ENCODE measurements around the gene ZNF311.
"Not testable (repeated sequence)": the region's sequence is repeated elsewhere in the genome, so short reads cannot be mapped to it uniquely, and the experiment has no call there.

The ZNF311 gene

GRCh38 chr6:28969129-28969528 lies 36.0 kb downstream of the ZNF311 start:
- no peaks in the 10 kb centered on the region for H3K27me3 ChIP-seq (replicated peaks; ENCODE audit: control insufficient read depth, insufficient read depth, low read length)
- DNase-seq (ENCODE audit: extremely low read depth, insufficient read length), result no peak
- no peak for TF ChIP-seq CTCF (IDR thresholded peaks at IDR 0.05; ENCODE audit: insufficient read depth, low read length, poor library complexity, severe bottlenecking)
- no peak overlapping the region for H3K4me3 ChIP-seq (replicated peaks; ENCODE audit: low read depth, low read length)
- no peaks in the 10 kb centered on the region for H3K36me3 ChIP-seq (ENCODE audit: control insufficient read depth, insufficient read depth, low read length)

GRCh38 chr6:28968476-28968875 lies 36.6 kb downstream of the ZNF311 start:
- no peak for DNase-seq (ENCODE audit: extremely low read depth, insufficient read length)
- no peak overlapping the region for H3K4me3 ChIP-seq (replicated peaks; ENCODE audit: low read depth, low read length)
- no peak for TF ChIP-seq CTCF (IDR thresholded peaks at IDR 0.05; ENCODE audit: insufficient read depth, low read length, poor library complexity, severe bottlenecking)
- H3K27me3 ChIP-seq (replicated peaks; ENCODE audit: control insufficient read depth, insufficient read depth, low read length), result no peaks in the 10 kb centered on the region
- no peaks in the 10 kb centered on the region for H3K36me3 ChIP-seq (ENCODE audit: control insufficient read depth, insufficient read depth, low read length)

GRCh38 chr6:28965706-28966105 lies 39.4 kb downstream of the ZNF311 start:
- DNase-seq (ENCODE audit: extremely low read depth, insufficient read length), result no peak
- no peaks in the 10 kb centered on the region for H3K36me3 ChIP-seq (ENCODE audit: control insufficient read depth, insufficient read depth, low read length)
- TF ChIP-seq CTCF (IDR thresholded peaks at IDR 0.05; ENCODE audit: insufficient read depth, low read length, poor library complexity, severe bottlenecking), result no peak
- H3K27me3 ChIP-seq (replicated peaks; ENCODE audit: control insufficient read depth, insufficient read depth, low read length), result no peaks in the 10 kb centered on the region
- H3K4me3 ChIP-seq (replicated peaks; ENCODE audit: low read depth, low read length), result no peak overlapping the region

DNA sequence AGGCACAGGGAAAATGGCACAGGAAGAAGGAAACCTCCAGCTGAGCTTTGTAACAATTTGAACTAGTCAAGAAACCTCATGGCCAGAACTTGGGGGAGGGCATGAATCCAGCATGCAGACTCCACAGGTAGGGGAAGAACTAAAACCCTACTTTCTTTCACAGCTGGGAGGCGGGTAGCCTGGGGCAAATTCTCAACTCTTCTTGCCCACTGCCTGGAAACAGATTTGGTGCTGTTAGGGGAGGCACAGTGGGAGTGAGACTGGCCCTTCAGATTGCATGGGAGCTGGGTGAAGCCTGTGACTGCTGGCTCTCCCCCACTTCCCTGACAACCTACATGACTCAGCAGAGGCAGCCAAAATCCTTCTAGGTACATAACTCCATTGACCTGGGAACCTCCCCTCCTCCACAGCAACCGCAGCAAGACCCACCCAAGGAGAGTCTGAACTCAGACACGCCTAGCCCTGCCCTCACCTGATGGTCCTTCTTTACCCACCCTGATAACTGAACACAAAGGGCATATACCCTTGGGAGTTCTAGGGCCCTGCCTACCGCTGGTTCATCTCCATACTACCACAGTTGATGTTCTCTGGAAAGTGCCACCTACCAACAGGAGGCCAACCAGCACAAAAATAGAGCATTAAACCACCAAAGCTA lies 44.1 kb downstream of the ZNF311 start:
- no peak for DNase-seq (ENCODE audit: extremely low read depth, insufficient read length)
- no peaks in the 10 kb centered on the region for H3K36me3 ChIP-seq (ENCODE audit: control insufficient read depth, insufficient read depth, low read length)
- no peak overlapping the region for H3K4me3 ChIP-seq (replicated peaks; ENCODE audit: low read depth, low read length)
- TF ChIP-seq CTCF (IDR thresholded peaks at IDR 0.05; ENCODE audit: insufficient read depth, low read length, poor library complexity, severe bottlenecking), result no peak
- H3K27me3 ChIP-seq (replicated peaks; ENCODE audit: control insufficient read depth, insufficient read depth, low read length), result no peaks in the 10 kb centered on the region

DNA sequence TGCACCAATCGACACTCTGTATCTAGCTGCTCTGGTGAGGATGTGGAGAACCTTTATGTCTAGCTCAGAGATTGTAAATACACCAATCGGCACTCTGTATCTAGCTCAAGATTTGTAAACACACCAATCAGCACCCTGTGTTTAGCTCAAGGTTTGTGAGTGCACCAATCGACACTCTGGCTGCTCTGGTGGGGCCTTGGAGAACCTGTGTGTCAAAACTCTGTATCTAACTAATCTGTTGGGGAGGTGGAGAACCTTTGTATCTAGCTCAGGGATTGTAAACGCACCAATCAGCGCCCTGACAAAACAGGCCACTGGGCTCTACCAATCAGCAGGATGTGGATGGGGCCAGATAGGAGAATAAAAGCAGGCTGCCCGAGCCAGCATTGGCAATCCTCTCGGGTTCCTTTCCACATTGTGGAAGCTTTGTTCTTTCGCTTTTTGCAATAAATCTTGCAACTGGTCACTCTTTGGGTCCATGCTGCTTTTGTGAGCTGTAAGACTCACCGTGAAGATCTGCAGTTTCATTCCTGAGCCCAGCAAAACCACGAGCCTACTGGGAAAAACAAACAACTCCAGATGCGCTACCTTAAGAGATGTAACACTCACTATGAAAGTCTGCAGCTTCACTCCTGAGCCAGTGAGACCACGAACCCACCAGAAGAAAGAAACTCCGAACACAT lies 46.4 kb downstream of the ZNF311 start:
- H3K36me3 ChIP-seq (ENCODE audit: control insufficient read depth, insufficient read depth, low read length); H3K27me3 ChIP-seq (replicated peaks; ENCODE audit: control insufficient read depth, insufficient read depth, low read length); H3K4me3 ChIP-seq (replicated peaks; ENCODE audit: low read depth, low read length); DNase-seq (ENCODE audit: extremely low read depth, insufficient read length): not testable (repeated sequence)

- not testable (repeated sequence) for H3K36me3 ChIP-seq (ENCODE audit: control insufficient read depth, insufficient read depth, low read length)
Measured at GRCh38 chr6:28957795-28958314, 47.3 kb downstream of the ZNF311 start.

More at GRCh38 chr6:28957795-28958314, 47.3 kb downstream of the ZNF311 start:
- not testable (repeated sequence) for DNase-seq (ENCODE audit: extremely low read depth, insufficient read length); H3K4me3 ChIP-seq (replicated peaks; ENCODE audit: low read depth, low read length); H3K27me3 ChIP-seq (replicated peaks; ENCODE audit: control insufficient read depth, insufficient read depth, low read length)
